ENCODE results near the gene ZNF3.
"Not testable (repeated sequence)": the region's sequence is repeated elsewhere in the genome, so short reads cannot be mapped to it uniquely, and the experiment has no call there.

ZNF3 gene

DNA sequence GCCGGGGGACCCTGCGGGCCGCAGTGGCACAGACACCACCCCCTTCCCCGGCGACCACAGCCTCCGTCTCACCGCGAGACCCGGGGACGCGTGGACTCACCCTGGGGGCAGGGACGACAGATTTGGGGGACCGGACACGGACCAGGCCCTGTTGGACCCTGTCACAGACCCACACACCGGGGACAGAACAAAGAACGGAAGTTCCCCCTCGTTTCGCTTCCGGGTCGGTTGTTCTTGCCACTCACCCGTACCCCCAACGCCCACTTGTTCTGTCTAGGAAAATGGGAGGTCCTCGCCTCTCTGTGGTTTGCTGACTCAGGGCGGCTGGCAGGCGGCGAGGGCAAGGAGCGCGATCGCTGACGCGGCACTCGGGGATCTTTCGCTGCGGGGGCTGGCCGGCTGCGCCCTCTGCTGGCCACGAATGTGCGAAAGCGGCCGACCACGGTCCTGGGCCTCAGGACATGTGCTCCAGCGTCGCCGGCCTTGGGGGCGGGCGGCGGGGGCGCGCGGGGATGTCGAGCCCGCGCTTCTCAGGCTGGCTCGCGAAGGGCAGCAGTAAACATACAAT, at the start of gene ZNF3:
ZNF3 (minus strand) TSS at position 189 of the 568 bp plus-strand sequence. CDS start 4,366 bp downstream, outside the sequence.
- peak; percentile 84 for FAIRE-seq

DNA sequence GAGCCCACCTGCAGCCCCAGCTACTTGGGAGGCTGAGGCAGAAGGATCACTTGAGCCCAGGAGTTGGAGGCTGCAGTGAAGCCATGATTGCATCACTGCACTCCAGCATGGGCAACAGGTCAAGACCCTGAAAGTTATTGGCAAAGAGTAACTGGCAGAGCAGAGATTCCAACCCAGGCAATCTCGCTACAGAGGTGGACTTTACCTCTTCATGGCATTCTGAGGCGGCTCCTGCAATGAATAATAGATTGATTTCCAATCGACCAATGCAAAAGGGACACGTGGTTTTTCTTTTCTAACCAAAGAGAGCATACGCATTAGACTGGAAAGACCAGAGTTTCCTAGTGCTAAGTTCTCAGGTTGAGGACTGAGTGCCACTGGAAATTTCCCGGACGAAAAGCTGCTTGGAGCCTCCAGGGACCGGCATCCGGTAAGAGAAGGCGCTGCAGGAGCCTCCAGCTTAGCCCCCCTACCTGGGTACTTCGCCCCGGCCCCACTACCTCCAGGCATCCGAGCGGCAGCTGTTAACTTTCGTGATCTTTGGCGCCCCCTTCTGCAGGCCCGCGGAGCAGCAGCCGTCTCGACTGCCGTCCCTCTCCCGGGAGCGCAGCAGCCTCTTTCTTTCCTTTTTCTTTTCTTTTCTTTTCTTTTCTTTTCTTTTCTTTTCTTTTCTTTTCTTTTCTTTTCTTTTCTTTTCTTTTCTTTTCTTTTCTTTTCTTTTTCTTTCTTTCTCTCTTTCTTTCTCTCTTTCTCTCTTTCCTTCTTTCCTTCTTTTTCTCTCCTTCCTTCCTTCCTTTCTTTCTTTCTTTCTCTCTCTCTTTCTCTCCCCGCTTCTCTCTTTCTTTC, 49.3 kb upstream of the ZNF3 start:
- no peak for FAIRE-seq

DNA sequence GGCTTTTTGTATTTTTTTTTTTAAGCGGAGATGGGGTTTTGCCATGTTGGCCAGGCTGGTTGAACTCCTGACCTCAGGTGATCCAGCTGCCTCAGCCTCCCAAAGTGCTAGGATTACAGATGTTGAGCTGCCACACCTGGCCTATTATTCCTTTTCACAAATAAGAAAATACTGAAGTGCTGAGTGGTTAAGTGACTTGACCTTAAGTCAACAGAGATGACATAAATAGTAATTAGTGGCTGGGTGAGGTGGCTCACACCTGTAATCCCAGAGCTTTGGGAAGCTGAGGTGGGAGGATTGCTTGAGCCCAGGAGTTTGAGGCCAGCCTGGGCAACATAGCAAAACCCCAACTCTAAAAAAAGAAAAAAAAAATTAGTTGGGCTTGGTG, 48.7 kb upstream of the ZNF3 start:
- not testable (repeated sequence) for FAIRE-seq

DNA sequence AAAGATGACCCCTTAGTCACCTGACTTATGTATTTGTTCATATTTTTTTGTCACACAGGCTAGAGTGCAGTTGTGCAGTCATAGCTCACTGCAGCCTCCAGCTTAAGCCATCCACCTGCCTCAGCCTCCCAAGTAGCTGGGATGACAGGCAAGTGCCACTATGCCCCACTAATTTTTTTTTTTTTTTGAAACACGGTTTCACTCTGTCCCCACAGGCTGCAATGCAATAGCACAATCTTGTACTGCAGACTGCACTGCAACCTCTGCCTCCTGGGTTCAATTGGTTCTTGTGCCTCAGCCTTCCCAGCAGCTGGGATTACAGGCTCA, 47.1 kb upstream of the ZNF3 start:
- FAIRE-seq: no peak

DNA sequence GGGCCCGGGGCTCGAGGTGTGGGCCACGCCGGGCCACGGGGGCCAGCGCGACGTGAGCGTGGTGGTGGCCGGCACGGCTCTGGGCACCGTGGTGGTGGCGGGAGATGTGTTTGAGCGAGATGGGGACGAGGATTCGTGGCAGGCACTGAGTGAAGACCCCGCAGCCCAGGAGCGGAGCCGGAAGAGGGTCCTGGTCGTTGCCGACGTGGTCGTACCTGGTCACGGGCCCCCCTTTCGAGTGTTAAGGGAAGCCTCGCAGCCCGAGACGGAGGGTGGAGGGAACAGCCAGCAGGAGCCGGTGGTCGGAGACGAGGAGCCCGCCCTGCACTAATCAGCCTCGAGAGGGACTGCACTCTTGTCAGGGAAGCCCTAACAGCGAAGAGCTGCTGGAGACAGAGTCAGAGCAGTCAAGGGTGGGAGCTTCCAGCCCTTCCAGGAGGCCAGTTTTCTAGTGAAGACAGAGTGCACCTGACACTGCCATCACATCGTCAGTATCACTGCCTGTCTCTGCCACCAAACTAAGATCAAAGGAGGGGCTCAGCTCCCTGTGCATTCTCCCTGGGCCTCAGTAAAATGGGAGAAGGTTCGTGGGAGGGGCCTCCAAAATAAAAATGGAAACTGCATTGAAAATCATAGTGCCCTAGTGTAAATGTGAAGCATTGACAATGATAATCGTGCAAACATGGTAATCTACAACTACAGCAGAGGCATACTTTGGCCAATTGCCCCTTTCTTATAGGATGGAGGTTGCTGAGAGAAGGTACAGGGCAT, 46.5 kb upstream of the ZNF3 start:
- no peak for FAIRE-seq

DNA sequence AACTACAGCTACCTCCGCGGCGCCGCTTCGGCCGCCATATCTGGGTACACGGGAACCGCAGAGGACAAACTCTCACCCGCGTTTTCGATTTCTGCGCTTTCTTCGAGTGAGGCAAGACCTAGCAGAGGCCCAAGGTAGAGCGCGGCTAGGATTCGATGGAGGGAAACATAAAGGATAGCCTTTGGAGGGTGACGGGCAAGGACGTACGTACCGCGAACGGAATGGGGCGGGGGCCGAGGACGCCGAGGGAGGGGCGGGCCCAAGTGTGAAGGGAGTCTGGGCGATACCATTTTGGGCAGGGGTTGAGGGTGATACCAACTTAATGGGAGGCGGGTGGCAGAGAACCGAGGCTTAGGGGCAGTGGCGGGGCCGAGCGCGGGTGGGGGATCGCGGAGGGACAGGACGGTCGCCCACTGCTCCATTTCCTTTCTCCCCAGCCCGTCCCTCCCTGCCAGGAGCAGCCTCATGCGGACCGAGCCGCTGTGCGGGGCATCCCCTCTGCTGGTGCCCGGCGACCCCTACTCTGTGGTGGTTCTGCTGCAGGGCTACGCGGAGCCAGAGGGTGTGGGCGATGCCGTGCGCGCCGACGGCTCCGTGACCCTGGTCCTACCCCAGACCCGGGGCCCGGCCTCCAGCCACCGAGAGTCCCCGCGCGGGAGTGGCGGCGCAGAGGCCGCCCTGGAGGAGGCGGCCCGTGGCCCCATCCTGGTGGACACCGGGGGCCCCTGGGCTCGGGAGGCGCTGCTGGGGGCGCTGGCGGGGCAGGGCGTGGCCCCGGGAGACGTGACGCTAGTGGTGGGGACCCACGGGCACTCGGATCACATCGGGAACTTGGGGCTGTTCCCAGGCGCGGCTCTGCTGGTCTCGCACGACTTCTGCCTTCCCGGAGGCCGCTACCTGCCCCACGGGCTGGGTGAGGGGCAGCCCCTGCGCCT, 45.7 kb upstream of the ZNF3 start, which contains the start of gene MBLAC1:
MBLAC1 (plus strand) TSS at position 37 of the 935 bp plus-strand sequence; CDS start at position 466, 429 bp downstream.
- FAIRE-seq: no peak

DNA sequence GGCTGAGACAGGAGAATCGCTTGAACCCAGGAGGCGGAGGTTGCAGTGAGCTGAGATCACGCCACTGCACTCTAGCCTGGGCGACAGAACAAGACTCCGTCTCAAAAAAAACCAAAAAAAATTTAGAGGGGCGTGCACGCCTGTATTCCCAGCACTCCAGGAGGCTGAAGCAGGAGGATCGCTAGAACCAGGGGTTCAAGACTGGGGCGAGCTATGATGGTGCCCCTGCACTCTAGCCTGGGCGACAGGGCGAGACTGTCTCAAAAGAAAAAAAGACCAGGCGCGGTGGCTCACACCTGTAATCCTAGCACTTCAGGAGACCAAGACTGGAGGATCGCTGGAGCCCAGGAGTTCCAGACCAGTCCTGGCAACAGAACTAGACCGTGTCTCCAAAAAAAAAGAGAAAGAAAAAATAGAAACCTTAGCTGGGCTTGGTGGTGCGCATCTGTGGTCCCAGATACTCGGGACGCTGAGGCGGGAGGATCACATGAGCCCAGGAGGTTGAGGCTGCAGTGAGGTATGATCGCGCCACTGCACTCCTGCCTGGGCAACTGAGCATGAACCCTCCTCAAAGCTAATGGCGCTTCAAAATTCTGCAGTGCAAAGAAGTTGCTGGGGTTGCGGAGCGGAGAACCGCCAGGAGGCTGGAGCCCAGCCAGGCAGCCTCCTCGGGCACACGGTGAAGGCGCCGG, 44.9 kb upstream of the ZNF3 start:
- no peak for FAIRE-seq

DNA sequence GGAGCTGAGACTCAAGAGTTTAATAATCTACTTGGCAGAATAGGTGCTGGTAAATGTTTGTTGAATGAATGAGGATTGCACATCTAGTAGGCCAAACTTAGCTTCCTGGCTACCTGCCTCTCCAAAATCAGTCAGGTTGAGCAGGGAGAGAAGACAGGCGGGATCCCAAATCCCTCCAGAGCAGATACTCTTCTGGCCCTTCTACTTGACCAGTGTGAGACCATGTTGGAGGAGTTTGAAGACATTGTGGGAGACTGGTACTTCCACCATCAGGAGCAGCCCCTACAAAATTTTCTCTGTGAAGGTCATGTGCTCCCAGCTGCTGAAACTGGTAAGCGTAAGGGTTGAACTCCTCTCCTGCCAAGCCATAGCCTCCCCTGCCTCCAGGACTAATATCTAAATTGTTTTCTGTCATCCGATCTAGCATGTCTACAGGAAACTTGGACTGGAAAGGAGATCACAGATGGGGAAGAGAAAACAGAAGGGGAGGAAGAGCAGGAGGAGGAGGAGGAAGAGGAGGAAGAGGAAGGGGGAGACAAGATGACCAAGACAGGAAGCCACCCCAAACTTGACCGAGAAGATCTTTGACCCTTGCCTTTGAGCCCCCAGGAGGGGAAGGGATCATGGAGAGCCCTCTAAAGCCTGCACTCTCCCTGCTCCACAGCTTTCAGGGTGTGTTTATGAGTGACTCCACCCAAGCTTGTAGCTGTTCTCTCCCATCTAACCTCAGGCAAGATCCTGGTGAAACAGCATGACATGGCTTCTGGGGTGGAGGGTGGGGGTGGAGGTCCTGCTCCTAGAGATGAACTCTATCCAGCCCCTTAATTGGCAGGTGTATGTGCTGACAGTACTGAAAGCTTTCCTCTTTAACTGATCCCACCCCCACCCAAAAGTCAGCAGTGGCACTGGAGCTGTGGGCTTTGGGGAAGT, 43.0 kb upstream of the ZNF3 start:
- no peak for FAIRE-seq

DNA sequence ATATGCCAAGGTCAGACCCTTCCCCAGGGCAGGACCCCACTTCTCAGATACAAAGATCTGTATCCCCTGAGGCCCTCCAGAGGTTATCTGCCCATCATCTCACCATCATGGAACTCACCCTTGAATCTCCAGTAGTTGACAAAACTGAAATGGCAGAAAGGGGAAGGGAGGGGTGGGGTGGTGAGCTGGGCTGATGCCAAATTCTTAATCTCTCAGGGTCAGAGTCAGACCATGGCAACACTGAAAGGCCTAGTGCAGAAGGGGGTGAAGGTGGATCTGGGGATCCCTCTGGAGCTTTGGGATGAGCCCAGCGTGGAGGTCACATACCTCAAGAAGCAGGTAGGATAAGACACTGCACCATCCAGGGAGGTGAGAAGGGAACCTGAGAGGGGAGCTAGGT, 41.0 kb upstream of the ZNF3 start:
- no peak for FAIRE-seq

DNA sequence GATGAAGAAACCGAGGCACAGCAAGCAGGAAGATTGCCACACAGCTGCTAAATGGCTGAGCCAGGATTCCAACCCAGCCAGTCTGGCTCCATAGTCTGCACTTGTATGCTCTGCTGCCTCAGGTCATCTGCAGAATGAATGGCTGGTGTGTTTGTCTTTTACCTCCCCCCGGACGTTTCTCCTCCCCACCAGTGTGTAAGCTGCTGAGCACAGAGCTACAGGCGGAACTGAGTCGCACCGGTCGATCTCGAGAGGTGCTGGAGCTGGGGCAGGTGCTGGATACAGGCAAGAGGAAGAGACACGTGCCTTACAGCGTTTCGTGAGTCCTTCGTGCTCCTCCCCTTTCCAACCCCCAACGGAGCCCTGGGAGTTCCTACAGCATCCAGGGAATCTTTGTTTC, 40.5 kb upstream of the ZNF3 start:
- FAIRE-seq: no peak

DNA sequence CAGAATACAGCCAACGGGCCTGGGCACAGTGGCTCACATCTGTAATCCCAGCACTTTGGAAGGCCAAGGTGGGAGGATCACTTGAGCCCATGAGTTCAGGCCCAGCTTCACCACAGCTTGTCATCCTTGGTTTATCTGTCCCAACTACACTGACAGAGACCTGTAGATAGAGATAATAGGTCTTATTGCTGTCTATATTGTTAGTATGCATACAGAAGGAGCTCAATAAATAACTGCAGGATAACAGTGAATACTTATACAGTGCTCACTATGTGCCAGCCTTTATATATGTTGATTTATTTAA, 39.2 kb upstream of the ZNF3 start:
- no peak for FAIRE-seq

DNA sequence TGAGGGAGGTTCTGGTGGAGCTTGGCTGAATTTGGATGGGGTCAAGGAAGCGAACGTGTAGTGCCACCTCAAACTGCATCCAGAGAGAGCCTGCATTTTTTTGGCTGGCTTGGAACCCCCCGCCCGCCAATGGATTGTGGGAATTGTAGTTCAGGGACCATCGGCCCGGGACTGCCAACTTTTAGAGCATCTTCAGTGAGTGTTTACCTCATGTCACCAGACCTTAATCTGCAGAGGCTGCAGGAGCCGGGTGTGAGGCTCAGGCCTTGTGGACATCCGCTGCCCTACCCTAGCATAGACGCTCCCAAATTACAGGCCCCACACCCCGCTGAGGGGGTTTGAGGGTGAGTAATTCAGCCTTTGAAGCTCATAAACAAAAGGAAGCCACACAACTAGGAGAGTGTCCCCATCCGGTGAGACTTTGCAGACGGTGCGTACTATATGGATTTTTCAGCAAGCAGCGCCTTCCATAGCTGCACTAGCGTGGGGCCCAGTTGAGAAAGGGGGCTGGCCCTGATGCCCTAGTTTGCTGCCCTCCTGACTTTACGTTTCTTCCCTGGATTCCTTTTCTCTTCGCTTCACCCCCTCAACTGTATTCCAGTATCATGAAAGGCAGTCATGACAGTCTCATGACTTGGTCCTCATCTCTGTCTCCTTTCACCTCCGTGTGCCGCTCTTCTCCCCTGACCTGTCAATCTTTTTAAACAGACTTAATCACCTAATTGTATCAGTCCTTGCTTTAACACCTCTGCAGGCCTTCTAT, 38.6 kb upstream of the ZNF3 start:
- no peak for FAIRE-seq

DNA sequence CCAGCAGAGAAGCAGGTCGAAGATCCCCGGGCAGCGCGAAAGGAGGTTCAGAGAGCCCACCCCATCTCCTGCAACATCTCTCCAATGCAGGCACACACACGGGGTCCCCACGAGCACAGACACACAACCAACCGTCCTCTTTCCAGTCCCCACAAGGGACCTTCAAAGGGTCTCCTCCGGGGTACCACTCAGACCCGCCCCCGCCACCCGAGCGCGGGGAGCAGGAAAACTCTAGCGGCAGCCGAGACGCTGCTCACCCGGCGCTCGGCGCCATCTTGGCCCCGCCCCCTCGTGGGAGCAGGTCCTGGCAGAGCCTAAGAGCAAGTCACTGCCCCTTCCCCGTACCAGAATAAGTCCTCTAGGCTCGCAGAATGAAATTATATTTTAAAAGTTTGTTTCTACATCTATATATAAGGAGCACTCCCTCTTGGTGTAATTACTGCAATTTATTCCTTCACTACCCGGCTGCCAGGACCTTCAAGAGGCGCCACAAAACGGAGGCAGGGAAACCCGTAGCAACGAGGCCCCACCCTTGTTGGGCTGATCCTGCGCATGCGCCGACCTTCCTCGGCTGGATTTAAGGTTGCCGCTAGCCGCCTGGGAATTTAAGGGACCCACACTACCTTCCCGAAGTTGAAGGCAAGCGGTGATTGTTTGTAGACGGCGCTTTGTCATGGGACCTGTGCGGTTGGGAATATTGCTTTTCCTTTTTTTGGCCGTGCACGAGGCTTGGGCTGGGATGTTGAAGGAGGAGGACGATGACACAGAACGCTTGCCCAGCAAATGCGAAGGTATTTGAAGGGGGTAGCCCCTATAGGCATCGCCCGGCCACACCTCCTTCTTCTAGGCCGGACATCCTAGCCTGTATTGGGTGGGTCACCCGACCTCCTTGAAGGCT, 37.8 kb upstream of the ZNF3 start, which contains the start of the genes CNPY4 and TAF6:
CNPY4 (plus strand) TSS at position 563 of the 898 bp plus-strand sequence; CDS start at position 674, 111 bp downstream.
TAF6 (minus strand) TSS at position 287 of the 898 bp plus-strand sequence. CDS start 5,149 bp downstream, outside the sequence.
- FAIRE-seq: no peak

DNA sequence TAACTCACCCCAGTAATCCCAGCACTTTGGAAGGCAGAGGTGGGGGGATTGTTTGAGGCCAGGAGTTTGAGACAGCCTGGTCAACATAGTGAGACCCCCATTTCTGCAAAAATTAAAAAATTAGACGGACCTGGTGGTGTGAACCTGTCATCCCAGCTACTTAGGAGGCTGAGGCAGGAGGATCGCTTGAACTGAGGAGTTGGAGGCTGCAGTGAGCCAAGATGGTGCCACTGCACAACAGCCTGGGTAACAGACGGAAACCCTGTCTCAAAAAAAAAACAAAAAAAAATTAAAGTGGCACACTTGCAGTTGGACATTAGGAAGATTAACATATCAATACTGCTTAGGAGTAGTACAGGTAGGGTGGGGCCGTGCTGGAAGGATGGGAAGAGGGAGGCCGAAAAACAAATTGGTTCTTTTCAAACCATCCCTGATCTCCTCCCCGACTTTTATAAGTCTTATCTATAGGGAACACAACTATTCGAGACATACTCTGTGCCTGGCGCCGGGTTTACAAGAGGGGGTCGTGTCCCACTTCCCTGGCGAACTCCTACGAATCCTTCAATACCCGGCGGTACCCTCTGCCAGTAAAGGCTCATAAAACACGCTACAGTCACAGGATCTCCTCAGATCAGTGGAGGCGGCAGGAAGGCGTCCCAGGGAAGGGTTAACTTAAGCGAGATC, 37.0 kb upstream of the ZNF3 start:
- FAIRE-seq: no peak

DNA sequence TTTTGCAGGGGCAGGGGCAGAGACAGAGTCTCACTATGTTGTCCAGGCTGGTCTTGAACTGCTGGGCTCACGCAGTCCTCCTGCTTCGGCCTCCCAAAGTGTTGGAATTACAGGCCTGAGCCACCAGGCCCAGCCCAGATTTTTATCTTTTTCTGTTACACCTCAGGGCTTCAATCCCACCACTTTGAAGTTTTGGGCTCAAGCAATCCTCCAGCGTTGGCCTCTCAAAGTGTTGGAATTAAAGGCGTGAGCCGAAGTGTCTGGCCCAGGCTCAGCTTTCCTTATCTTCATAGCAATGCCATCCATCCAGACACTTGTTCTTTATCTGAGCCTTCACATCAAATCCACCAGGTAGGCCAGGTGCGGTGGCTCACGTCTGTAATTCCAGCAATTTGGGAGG, 33.5 kb upstream of the ZNF3 start:
- no peak for FAIRE-seq

DNA sequence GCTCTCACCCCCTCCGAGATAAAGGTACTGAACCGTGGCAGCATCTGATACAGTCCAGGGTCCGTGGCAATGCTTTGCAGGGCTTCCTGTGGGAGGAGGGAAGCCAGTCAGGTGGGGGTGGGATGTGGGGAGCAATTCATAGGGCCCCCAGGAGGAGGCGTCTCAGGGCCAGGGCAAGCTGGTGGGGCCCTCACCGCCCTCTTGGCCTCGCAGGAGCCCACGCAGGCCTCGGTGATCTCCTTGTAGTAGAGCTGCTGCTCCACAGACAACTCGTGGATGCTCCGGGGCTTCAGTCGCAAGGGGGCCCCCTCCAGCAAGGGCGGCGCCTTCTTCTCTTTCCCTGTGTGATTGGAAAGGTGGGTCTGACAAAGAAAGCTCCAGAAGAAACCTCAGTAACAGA, 30.4 kb upstream of the ZNF3 start:
- no peak for FAIRE-seq

DNA sequence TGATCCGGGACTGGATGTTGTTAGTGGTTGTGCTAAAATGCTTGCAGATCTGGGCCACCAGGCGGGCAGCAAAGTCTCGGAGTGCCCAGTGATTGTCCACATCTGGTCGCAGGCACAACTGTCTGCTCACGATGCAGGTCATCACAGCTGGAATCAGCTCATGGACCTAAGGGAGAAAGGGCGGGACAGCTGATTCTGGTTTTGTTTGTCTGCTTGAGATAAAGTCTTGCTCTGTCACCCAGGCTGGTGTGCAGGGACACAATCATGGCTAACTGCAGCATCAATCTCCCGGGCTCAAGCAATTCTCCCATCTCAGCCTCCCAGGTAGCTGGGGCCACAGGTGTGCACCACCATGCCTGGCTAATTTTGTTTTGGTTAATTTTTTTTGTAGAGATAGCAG, 29.6 kb upstream of the ZNF3 start:
- FAIRE-seq: no peak

DNA sequence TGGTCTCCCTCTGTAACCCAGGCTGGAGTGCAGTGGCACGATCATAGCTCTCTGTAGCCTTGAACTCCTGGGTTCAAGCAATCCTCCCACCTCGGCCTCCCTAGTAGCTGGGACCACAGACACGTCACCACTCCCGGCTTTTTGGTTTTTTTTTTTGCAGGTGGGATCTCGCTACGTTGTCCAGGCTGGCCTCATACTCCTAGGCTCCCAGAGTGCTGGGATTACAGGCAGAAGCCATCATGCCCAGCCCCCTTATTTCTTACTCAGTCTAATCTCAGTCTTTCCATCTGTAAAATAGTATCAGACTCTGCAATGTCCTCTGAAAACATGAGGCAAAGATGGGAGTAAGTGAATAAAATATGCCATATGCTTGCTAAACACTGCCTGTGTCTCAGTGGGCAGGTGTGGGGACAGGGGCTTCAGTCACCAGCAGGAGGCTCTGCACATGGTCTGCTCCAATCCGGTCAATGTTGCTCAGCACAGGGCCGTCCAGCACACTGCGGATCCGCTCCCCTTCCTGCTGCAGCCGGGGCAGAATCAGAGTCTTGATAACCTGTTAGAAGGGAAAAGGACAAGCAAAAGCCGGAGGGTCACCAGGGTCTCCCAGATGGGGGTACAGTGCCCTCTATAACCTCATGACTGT, 28.1 kb upstream of the ZNF3 start:
- FAIRE-seq: no peak

All from endometrium (tissue), 2 donors.